ENCODE measurements around the gene KLRG1. TPM values are rescaled to one million over a fixed set of nuclear protein-coding genes. Genes with fewer than 3 reads are reported as not detected.

Gene KLRG1
- total and polyA plus RNA-seq, 4 experiments from 2014 or later = 51.2 to 161 (median 77.4) TPM

DNA sequence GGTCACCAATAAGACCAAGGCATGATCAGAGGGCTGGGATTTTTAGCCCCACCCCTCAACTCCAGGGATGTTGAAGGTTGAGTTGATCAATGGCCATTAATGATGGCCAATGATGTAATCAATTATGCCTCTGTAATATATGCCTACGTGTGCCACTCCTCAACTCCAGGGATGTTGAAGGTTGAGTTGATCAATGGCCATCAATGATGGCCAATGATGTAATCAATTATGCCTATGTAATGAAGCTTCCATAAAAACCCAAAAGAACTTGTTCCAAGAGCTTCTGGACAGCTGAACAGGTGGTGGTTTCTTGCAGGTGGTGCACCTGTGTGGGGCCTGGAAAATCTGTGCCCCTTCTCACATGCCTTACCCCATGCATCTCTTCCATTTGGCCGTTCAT lies 33.2 kb downstream of the KLRG1 start:
- Mint-ChIP-seq H3K4me1 (peaks cover 20 to 24% (median 23%) of the 10 kb centered on the region in 4 donors), H3K27me3 (no peaks in the 10 kb centered on the region), H3K36me3 (peaks cover 21 to 33% of the 10 kb centered on the region in 2 donors), H3K9me3 (peaks cover 0 to 32% (median 23%) of the 10 kb centered on the region in 8 donors), H3K4me3 (peak overlapping the region in 4 of 8 donors; percentile 27 to 67 (median 53)), H3K27ac (peak overlapping the region in 6 of 7 donors; percentile 9 to 86 (median 76))
- no peaks in the 10 kb centered on the region for H3K36me3 ChIP-seq (ENCODE audit: insufficient read depth, low read length)
- H3K27ac ChIP-seq (ENCODE audit: low read depth, low read length) = peak overlapping the region; percentile 10
- no peak overlapping the region for H3K4me3 ChIP-seq (ENCODE audit: low read length in 2 of 2)
- intact Hi-C loops (cut with micrococcal nuclease) = no loop called here
- CTCF ChIA-PET (ENCODE audit: partially characterized antibody) = interaction anchor here (0.9 to 21.2 kb wide), 6 partner anchors 10 to 72 kb away, joined by 3 to 561 read pairs (median 8); partner anchors contain the start of gene M6PR
- peaks cover 0 to 1% of the 10 kb centered on the region in 2 donors for H3K9me3 ChIP-seq (ENCODE audit: control insufficient read depth in 1 of 2, low read length in 2 of 2)
- POLR2A ChIA-PET (ENCODE audit: partially characterized antibody) = interaction anchor here (0.6 to 19.6 kb wide), 11 partner anchors 11 to 325 kb away, joined by 3 to 492 read pairs (median 4); partner anchors contain the start of genes M6PR and RIMKLB
- H3K27me3 ChIP-seq (ENCODE audit: insufficient read depth, low read length) = no peaks in the 10 kb centered on the region
- DNase-seq = no peak
- peaks cover 58% of the 10 kb centered on the region for H3K4me1 ChIP-seq (ENCODE audit: insufficient read depth, low read length)

GRCh38 chr12:9024512-9024911 lies 35.2 kb downstream of the KLRG1 start:
- Mint-ChIP-seq H3K36me3 (peaks cover 25 to 28% of the 10 kb centered on the region in 2 donors), H3K27me3 (no peaks in the 10 kb centered on the region), H3K27ac (no peak overlapping the region), H3K9me3 (peaks cover 0 to 13% (median 9%) of the 10 kb centered on the region in 8 donors), H3K4me3 (no peak overlapping the region), H3K4me1 (peaks cover 29 to 35% (median 31%) of the 10 kb centered on the region in 4 donors)
- DNase-seq = no peak
- Histone ChIP-seq H3K36me3 (ENCODE audit: insufficient read depth, low read length) (no peaks in the 10 kb centered on the region), H3K4me3 (ENCODE audit: low read length in 2 of 2) (peak overlapping the region in 1 of 2 donors; percentile 9), H3K9me3 (ENCODE audit: control insufficient read depth in 1 of 2, low read length in 2 of 2) (no peaks in the 10 kb centered on the region), H3K4me1 (ENCODE audit: insufficient read depth, low read length) (peaks cover 70% of the 10 kb centered on the region), H3K27me3 (ENCODE audit: insufficient read depth, low read length) (no peaks in the 10 kb centered on the region), H3K27ac (ENCODE audit: low read depth, low read length) (peak overlapping the region; percentile 69)
- intact Hi-C loops (cut with micrococcal nuclease) = loop anchor here (2.0 kb wide), 1 partner anchor 14 kb away; no protein-coding TSS in a partner anchor
- ChIA-PET CTCF (ENCODE audit: partially characterized antibody) (interaction anchor here (1.7 to 21.2 kb wide), 4 partner anchors 12 to 74 kb away, joined by 5 to 561 read pairs (median 49); partner anchors contain the start of gene M6PR), POLR2A (ENCODE audit: partially characterized antibody) (interaction anchor here (0.7 to 19.6 kb wide), 19 partner anchors 11 to 623 kb away, joined by 3 to 492 read pairs (median 6); partner anchors contain the start of genes M6PR and RIMKLB)

DNA sequence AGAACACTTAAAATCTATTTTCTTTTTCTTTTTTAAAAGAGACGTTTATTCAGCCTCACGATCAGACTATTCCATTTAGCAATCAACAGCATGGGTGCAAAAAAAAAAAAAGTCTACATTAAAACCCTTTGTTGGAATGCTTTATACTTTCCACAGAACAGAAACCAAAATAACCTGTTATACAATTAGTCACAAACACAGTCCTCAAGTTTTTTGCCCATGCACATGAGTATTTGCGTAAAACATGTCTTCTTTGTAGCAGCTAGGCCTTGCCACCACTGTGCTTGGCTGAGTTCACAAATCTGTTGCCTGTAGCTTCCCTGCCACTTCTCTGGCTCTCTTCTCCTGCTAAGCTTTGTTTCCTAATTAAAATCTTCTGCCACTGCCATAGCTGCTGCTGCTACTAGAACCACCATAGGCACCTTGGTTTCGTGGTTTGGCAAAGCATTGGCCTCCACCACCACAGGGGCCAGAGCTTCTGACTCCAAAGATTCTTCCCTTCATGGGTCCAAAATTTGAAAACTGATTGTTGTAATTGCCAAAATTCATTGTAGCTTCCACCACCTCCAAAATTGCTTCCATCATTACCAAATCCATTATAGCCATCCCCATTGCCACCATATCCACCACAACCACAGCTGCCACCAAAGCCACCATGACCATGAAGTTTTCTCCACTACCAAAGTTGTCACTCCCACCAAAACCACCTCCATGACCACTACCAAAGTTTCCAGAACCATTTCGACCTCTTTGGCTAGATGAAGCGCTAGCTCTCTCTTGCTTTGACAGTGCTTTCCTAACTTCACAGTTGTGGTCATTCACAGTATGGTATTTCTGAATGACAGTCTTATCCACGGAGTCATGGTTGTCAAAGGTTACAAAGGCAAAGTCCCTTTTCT lies 38.1 kb downstream of the KLRG1 start:
- ChIA-PET POLR2A (ENCODE audit: partially characterized antibody) (interaction anchor here (0.9 to 19.6 kb wide), 6 partner anchors 9 to 76 kb away, joined by 4 to 492 read pairs (median 21); partner anchors contain the start of gene M6PR), CTCF (ENCODE audit: partially characterized antibody) (interaction anchor here (0.8 to 21.2 kb wide), 8 partner anchors 9 to 148 kb away, joined by 3 to 561 read pairs (median 3); partner anchors contain the start of gene M6PR)
- Mint-ChIP-seq H3K27me3 (no peaks in the 10 kb centered on the region), H3K9me3 (peaks cover 0 to under 1% (median 0%) of the 10 kb centered on the region in 8 donors), H3K36me3 (peaks cover 19 to 28% of the 10 kb centered on the region in 2 donors), H3K4me3 (peak overlapping the region; percentile 35 to 80 (median 67)), H3K4me1 (peaks cover 31 to 51% (median 36%) of the 10 kb centered on the region in 4 donors), H3K27ac (peak overlapping the region in 6 of 7 donors; percentile 89 to 97 (median 92))
- H3K36me3 ChIP-seq (ENCODE audit: insufficient read depth, low read length) = no peaks in the 10 kb centered on the region
- intact Hi-C loops (cut with micrococcal nuclease) = no loop called here
- H3K4me1 ChIP-seq (ENCODE audit: insufficient read depth, low read length) = peaks cover 87% of the 10 kb centered on the region
- no peaks in the 10 kb centered on the region for H3K27me3 ChIP-seq (ENCODE audit: insufficient read depth, low read length)
- peak overlapping the region; percentile 35 for H3K27ac ChIP-seq (ENCODE audit: low read depth, low read length)
- no peak for DNase-seq
- no peaks in the 10 kb centered on the region for H3K9me3 ChIP-seq (ENCODE audit: control insufficient read depth in 1 of 2, low read length in 2 of 2)
- H3K4me3 ChIP-seq (ENCODE audit: low read length in 2 of 2) = no peak overlapping the region

- intact Hi-C loops (cut with micrococcal nuclease) = no loop called here
- H3K27ac Mint-ChIP-seq = peak overlapping the region; percentile 33 to 92 (median 86)
- Histone ChIP-seq H3K36me3 (ENCODE audit: insufficient read depth, low read length) (no peaks in the 10 kb centered on the region), H3K27ac (ENCODE audit: low read depth, low read length) (no peak overlapping the region), H3K27me3 (ENCODE audit: insufficient read depth, low read length) (no peaks in the 10 kb centered on the region), H3K9me3 (ENCODE audit: control insufficient read depth in 1 of 2, low read length in 2 of 2) (no peaks in the 10 kb centered on the region), H3K4me3 (ENCODE audit: low read length in 2 of 2) (no peak overlapping the region), H3K4me1 (ENCODE audit: insufficient read depth, low read length) (peaks cover 71% of the 10 kb centered on the region)
- no peaks in the 10 kb centered on the region for H3K27me3 Mint-ChIP-seq
- ChIA-PET POLR2A (ENCODE audit: partially characterized antibody) (interaction anchor here (0.6 to 19.6 kb wide), 6 partner anchors 37 to 374 kb away, joined by 3 to 492 read pairs (median 3); partner anchors contain the start of gene M6PR), CTCF (ENCODE audit: partially characterized antibody) (interaction anchor here (0.7 to 21.2 kb wide), 4 partner anchors 8 to 81 kb away, joined by 4 to 561 read pairs (median 12); partner anchors contain the start of gene M6PR)
- peak overlapping the region in 4 of 8 donors; percentile 35 to 62 (median 49) for H3K4me3 Mint-ChIP-seq
- H3K9me3 Mint-ChIP-seq = peaks cover 0 to 2% (median 0%) of the 10 kb centered on the region in 8 donors
- peaks cover 35 to 48% of the 10 kb centered on the region in 2 donors for H3K36me3 Mint-ChIP-seq
- H3K4me1 Mint-ChIP-seq = peaks cover 38 to 71% (median 54%) of the 10 kb centered on the region in 4 donors
- DNase-seq = no peak
Measured at GRCh38 chr12:9030776-9031175, 41.4 kb downstream of the KLRG1 start.

DNA sequence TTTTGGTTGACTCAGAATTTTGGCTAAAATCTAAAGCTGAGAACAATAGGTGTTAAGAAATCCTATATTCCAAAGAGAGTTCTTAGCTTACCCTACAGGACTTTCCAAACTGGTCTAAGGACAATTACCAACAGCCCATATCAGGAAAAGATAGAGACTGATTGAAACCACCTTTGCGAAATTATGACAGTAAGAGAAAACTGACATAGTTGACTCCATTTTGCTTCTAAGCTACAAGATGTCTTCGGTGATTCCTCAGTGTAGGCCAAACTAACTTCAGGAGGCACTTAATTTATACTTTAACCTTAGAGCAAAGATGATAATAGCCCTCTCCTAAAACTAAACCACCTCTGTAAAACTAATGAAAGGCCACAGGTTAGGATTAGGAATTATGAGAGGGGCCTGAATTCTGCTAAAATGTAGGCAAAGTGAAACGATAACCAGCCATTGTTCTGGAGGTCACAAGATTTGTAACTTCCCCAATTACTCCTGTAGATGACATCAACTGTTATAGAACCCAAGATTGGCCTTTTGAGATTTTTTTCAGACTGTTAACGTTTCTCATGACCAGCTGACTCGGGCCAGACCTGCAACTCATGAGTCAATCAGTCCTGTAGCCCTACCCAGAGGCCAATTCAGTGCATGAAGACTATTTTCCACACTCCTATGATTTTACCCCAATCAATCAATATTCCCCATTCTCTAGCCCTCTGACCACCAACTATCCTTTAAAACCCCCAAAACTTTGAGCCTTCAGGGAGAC lies 43.0 kb downstream of the KLRG1 start:
- peak overlapping the region in 1 of 8 donors; percentile 30 for H3K4me3 Mint-ChIP-seq
- no peaks in the 10 kb centered on the region for H3K27me3 Mint-ChIP-seq
- H3K27ac ChIP-seq (ENCODE audit: low read depth, low read length) = no peak overlapping the region
- intact Hi-C loops (cut with micrococcal nuclease) = no loop called here
- no peak overlapping the region for H3K4me3 ChIP-seq (ENCODE audit: low read length in 2 of 2)
- peaks cover 0 to 2% (median 0%) of the 10 kb centered on the region in 8 donors for H3K9me3 Mint-ChIP-seq
- H3K27me3 ChIP-seq (ENCODE audit: insufficient read depth, low read length) = no peaks in the 10 kb centered on the region
- no peak for DNase-seq
- no peaks in the 10 kb centered on the region for H3K9me3 ChIP-seq (ENCODE audit: control insufficient read depth in 1 of 2, low read length in 2 of 2)
- H3K36me3 Mint-ChIP-seq = peaks cover 41 to 54% of the 10 kb centered on the region in 2 donors
- peaks cover 68% of the 10 kb centered on the region for H3K4me1 ChIP-seq (ENCODE audit: insufficient read depth, low read length)
- ChIA-PET CTCF (ENCODE audit: partially characterized antibody) (interaction anchor here (0.5 to 21.2 kb wide), 7 partner anchors 9 to 375 kb away, joined by 3 to 561 read pairs (median 8); partner anchors contain the start of gene M6PR), POLR2A (ENCODE audit: partially characterized antibody) (interaction anchor here (0.9 to 19.6 kb wide), 4 partner anchors 14 to 81 kb away, joined by 3 to 492 read pairs (median 3); partner anchors contain the start of gene M6PR)
- peaks cover 46 to 82% (median 65%) of the 10 kb centered on the region in 4 donors for H3K4me1 Mint-ChIP-seq
- no peaks in the 10 kb centered on the region for H3K36me3 ChIP-seq (ENCODE audit: insufficient read depth, low read length)
- peak overlapping the region in 4 of 7 donors; percentile 1 to 92 (median 67) for H3K27ac Mint-ChIP-seq

DNA sequence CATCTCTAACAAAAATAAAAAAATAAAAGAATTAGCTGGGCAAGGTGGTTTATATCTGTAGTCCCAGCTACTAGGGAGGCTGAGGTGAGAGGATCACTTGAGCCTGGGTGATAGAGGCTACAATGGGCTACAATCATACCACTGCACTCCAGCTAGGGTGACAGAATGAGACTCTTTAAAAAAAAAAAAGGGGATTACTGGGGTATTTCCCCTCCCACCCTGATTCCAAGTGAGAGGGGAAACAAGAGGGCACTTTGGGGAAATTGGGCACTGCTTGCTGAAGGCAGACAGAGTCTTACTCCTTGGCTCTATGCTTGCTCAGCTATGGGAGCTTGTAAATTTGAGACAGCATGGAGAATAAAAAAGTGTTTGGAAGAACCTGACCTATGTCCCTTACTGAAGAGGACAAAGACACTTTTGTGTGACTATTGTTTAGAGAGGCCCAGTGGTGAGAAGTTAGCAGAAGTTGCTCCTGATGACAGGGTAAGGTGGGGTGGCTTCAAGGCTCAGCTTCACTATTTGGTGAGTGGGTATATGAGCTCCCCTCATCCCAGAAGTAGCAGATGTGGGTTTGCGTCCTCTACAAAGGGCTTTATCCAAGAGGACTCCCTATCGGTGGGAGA lies 44.0 kb downstream of the KLRG1 start:
- Histone ChIP-seq H3K4me3 (ENCODE audit: low read length in 2 of 2) (no peak overlapping the region), H3K27me3 (ENCODE audit: insufficient read depth, low read length) (no peaks in the 10 kb centered on the region), H3K4me1 (ENCODE audit: insufficient read depth, low read length) (peaks cover 70% of the 10 kb centered on the region), H3K9me3 (ENCODE audit: control insufficient read depth in 1 of 2, low read length in 2 of 2) (no peaks in the 10 kb centered on the region), H3K27ac (ENCODE audit: low read depth, low read length) (no peak overlapping the region), H3K36me3 (ENCODE audit: insufficient read depth, low read length) (no peaks in the 10 kb centered on the region)
- H3K4me1 Mint-ChIP-seq = peaks cover 48 to 86% (median 65%) of the 10 kb centered on the region in 4 donors
- H3K36me3 Mint-ChIP-seq = peaks cover 36 to 52% of the 10 kb centered on the region in 2 donors
- peak overlapping the region in 2 of 8 donors; percentile 30 to 42 for H3K4me3 Mint-ChIP-seq
- ChIA-PET POLR2A (ENCODE audit: partially characterized antibody) (interaction anchor here (0.9 to 19.6 kb wide), 3 partner anchors 11 to 82 kb away, joined by 3 to 492 read pairs (median 3); partner anchors contain the start of gene M6PR), CTCF (ENCODE audit: partially characterized antibody) (interaction anchor here (1.0 to 21.2 kb wide), 7 partner anchors 8 to 143 kb away, joined by 3 to 561 read pairs (median 9); partner anchors contain the start of gene M6PR)
- H3K9me3 Mint-ChIP-seq = peaks cover 0 to 2% (median 0%) of the 10 kb centered on the region in 8 donors
- no peaks in the 10 kb centered on the region for H3K27me3 Mint-ChIP-seq
- no peak for DNase-seq
- intact Hi-C loops (cut with micrococcal nuclease) = no loop called here
- H3K27ac Mint-ChIP-seq = peak overlapping the region in 5 of 7 donors; percentile 5 to 92 (median 66)
